Keratinocyte (primary cell): ENCODE data around the gene PIGS. TPM values are rescaled to one million over a fixed set of nuclear protein-coding genes. Genes with fewer than 3 reads are reported as not detected.

Experiments used
- DNase-seq: peaks from one replicate; pipeline ENCODE4 v3.0.0-alpha.2; 2011; ENCODE audit warnings: low read depth, missing footprints, low spot score
- FAIRE-seq: peaks from 2 replicates; lab custom pipeline; 2011; peaks lifted over from hg19 to GRCh38; lab: Jason Lieb, UNC
- H2AFZ ChIP-seq: 2 replicates; pipeline ENCODE4 v1.6.0; 2012; ENCODE audit warnings: low read length, control low read depth, inconsistent platforms; ENCODE audit not compliant: control insufficient read depth
- H3K27ac ChIP-seq: 2 replicates; pipeline ENCODE4 v1.5.1; 2011; ENCODE audit warnings: low read length; ENCODE audit not compliant: control insufficient read depth, insufficient read depth
- H3K27me3 ChIP-seq: 3 replicates; pipeline ENCODE4 v1.6.0; 2011; ENCODE audit warnings: low read length; ENCODE audit not compliant: control insufficient read depth, insufficient read depth; ENCODE audit errors: extremely low read depth
- H3K36me3 ChIP-seq, 2 experiments: 2 replicates in 1 of 2; 3 replicates in 1 of 2; pipeline ENCODE4 v1.5.1; 2011; ENCODE audit warnings: low read length in 2 of 2, mild to moderate bottlenecking in 1 of 2; ENCODE audit not compliant: control insufficient read depth in 2 of 2, insufficient read depth in 2 of 2; ENCODE audit errors: extremely low read depth in 1 of 2
- H3K4me1 ChIP-seq: 3 replicates; pipeline ENCODE4 v1.5.1; 2011; ENCODE audit warnings: low read length; ENCODE audit not compliant: control insufficient read depth, insufficient read depth; ENCODE audit errors: extremely low read depth
- H3K4me2 ChIP-seq: 3 replicates; pipeline ENCODE4 v1.6.0; 2011; ENCODE audit warnings: low read depth, low read length; ENCODE audit not compliant: control insufficient read depth, insufficient read depth; ENCODE audit errors: extremely low read depth
- H3K4me3 ChIP-seq, 3 experiments: fragments of 200-600 bp in 1 of 3; sonication (generic) in 1 of 3; 2 replicates in 2 of 3; 3 replicates in 1 of 3; pipeline ENCODE4 v1.5.1; 2011 to 2016; ENCODE audit warnings: low read length in 3 of 3, mild to moderate bottlenecking in 3 of 3, control low read depth in 2 of 3, inconsistent platforms in 1 of 3, low read depth in 1 of 3, mixed read lengths in 1 of 3, mixed run types in 1 of 3, moderate library complexity in 1 of 3; ENCODE audit not compliant: control insufficient read depth in 2 of 3, insufficient read depth in 2 of 3; ENCODE audit errors: extremely low read depth in 1 of 3
- H3K79me2 ChIP-seq: 2 replicates; pipeline ENCODE4 v1.6.0; 2012; ENCODE audit warnings: low read length; ENCODE audit not compliant: control insufficient read depth, insufficient read depth
- H3K9ac ChIP-seq: 3 replicates; pipeline ENCODE4 v1.6.0; 2011; ENCODE audit warnings: low read length; ENCODE audit not compliant: control insufficient read depth, insufficient read depth; ENCODE audit errors: extremely low read depth
- H3K9me1 ChIP-seq: 3 replicates; pipeline ENCODE4 v1.6.0; 2011; ENCODE audit warnings: low read length; ENCODE audit not compliant: control insufficient read depth, insufficient read depth; ENCODE audit errors: extremely low read depth
- H3K9me3 ChIP-seq: 2 replicates; pipeline ENCODE4 v1.5.1; 2012; ENCODE audit warnings: low read depth, low read length; ENCODE audit not compliant: control insufficient read depth
- H4K20me1 ChIP-seq: 3 replicates; pipeline ENCODE4 v1.6.0; 2011; ENCODE audit warnings: low read length; ENCODE audit not compliant: control insufficient read depth, insufficient read depth; ENCODE audit errors: extremely low read depth
- CTCF ChIP-seq, 3 experiments: IDR thresholded peaks in 1 of 3; conservative IDR thresholded peaks in 1 of 3; optimal IDR thresholded peaks in 1 of 3; 2 replicates in 2 of 3; 3 replicates in 1 of 3; pipeline versions ENCODE3 to v1.5.1; 2011; ENCODE audit warnings: low read length in 3 of 3, mild to moderate bottlenecking in 3 of 3, moderate library complexity in 2 of 3, control low read depth in 1 of 3, inconsistent platforms in 1 of 3; ENCODE audit not compliant: insufficient read depth in 2 of 3; ENCODE audit errors: extremely low read depth in 1 of 3
- EZH2 ChIP-seq: IDR thresholded peaks from one replicate; pipeline ENCODE4 v1.6.1; 2012; ENCODE audit warnings: inconsistent platforms, mild to moderate bottlenecking, low read length, moderate library complexity
- dilution Hi-C: fragments of 300-500 bp; cut with MboI; formaldehyde crosslinking; loops from one replicate; pipeline ENCODE4 v1.7.0; 2020; ENCODE audit warnings: low sequenced_read_pairs; ENCODE audit not compliant: extremely low pct_ligation_motif_present
- polyA plus RNA-seq, 5 experiments: library from polyadenylated mRNA; depleted of rRNA in 3 of 5; stranded (reverse) in 3 of 5; stranded (forward) in 1 of 5; unstranded in 1 of 5; fragments of >200 nt; gene quantifications; 1 replicate in 1 of 5; 2 replicates in 3 of 5; 3 replicates in 1 of 5; pipeline versions ENCODE4 v1.2.1 to v1.2.3, GENCODE V29; 2011 to 2012; ENCODE audit warnings: missing spikeins in 2 of 5, low read depth in 1 of 5, low replicate concordance in 1 of 5

Gene PIGS
- polyA plus RNA-seq, 1 donor (not counting 4 experiments of a cell fraction or from before 2014, with no cell fraction given) = 33.6 TPM

GRCh38 chr17:28527181-28527681, 44.1 kb downstream of the PIGS start:
- H3K27ac ChIP-seq = no peak overlapping the region
- no peaks in the 10 kb centered on the region for H3K9me3 ChIP-seq
- DNase-seq (no peak), FAIRE-seq (no peak)
- no peaks in the 10 kb centered on the region for H3K79me2 ChIP-seq
- peaks cover 5% of the 10 kb centered on the region for H4K20me1 ChIP-seq
- H3K4me1 ChIP-seq = peaks cover 17% of the 10 kb centered on the region
- no peak overlapping the region for H3K4me2 ChIP-seq
- peaks cover 8% of the 10 kb centered on the region for H3K27me3 ChIP-seq
- H3K9ac ChIP-seq = no peak overlapping the region
- no peaks in the 10 kb centered on the region for H3K36me3 ChIP-seq
- dilution Hi-C loops = no loop called here
- H2AFZ ChIP-seq = no peak overlapping the region
- H3K9me1 ChIP-seq = no peaks in the 10 kb centered on the region
- TF ChIP-seq EZH2 = no peak
- TF ChIP-seq CTCF (optimal IDR thresholded peaks at IDR 0.05 in 1 of 3, IDR thresholded peaks at IDR 0.05 in 1 of 3, conservative IDR thresholded peaks at IDR 0.05 in 1 of 3; ENCODE audit: extremely low read depth in 1 of 3, insufficient read depth in 2 of 3, low read length in 3 of 3) = no peak
- H3K4me3 ChIP-seq = no peak overlapping the region

GRCh38 chr17:28526381-28526780, 44.9 kb downstream of the PIGS start:
- dilution Hi-C loops = no loop called here
- no peak overlapping the region for H2AFZ ChIP-seq
- peaks cover 5% of the 10 kb centered on the region for H4K20me1 ChIP-seq
- FAIRE-seq = no peak
- no peak overlapping the region for H3K27ac ChIP-seq
- no peaks in the 10 kb centered on the region for H3K9me1 ChIP-seq
- no peaks in the 10 kb centered on the region for H3K79me2 ChIP-seq
- DNase-seq = no peak
- TF ChIP-seq CTCF (optimal IDR thresholded peaks at IDR 0.05 in 1 of 3, IDR thresholded peaks at IDR 0.05 in 1 of 3, conservative IDR thresholded peaks at IDR 0.05 in 1 of 3; ENCODE audit: extremely low read depth in 1 of 3, insufficient read depth in 2 of 3, low read length in 3 of 3) (no peak), EZH2 (no peak)
- H3K36me3 ChIP-seq = no peaks in the 10 kb centered on the region
- H3K9ac ChIP-seq = no peak overlapping the region
- H3K4me1 ChIP-seq = peaks cover 17% of the 10 kb centered on the region
- no peaks in the 10 kb centered on the region for H3K9me3 ChIP-seq
- H3K4me3 ChIP-seq = no peak overlapping the region
- no peak overlapping the region for H3K4me2 ChIP-seq
- H3K27me3 ChIP-seq = peaks cover 5% of the 10 kb centered on the region
